Endothelial cell of umbilical vein (primary cell): ENCODE data around the gene SPPL2B. TPM values are rescaled to one million over a fixed set of nuclear protein-coding genes. Genes with fewer than 3 reads are reported as not detected.

ENCODE experiments used
- BruUV-seq: library from RNA; stranded (reverse); fragments of 400-500 nt; replicated peaks from 2 replicates; lab custom pipeline; 2021; lab: Mats Ljungman, UMichigan
- CTCF ChIA-PET: fragments of 300-600, 350-600 bp; sonication (Branson Sonifier 250); formaldehyde crosslinking; loops from one replicate; lab custom pipeline; 2021; ENCODE audit warnings: antibody characterized with exemption, inconsistent platforms; lab: Charles Lee
- POLR2A ChIA-PET: fragments of 300-600, 350-600 bp; sonication (Branson Sonifier 250); formaldehyde crosslinking; loops from one replicate; lab custom pipeline; 2021; ENCODE audit warnings: antibody characterized with exemption, inconsistent platforms; lab: Charles Lee
- DNase-seq: peaks from one replicate; pipeline ENCODE4 v3.0.0-alpha.2; 2011; ENCODE audit warnings: low read depth, low spot score
- FAIRE-seq: peaks from 2 replicates; lab custom pipeline; 2011; peaks lifted over from hg19 to GRCh38; lab: Jason Lieb, UNC
- H2AFZ ChIP-seq: 2 replicates; pipeline ENCODE4 v1.6.0; 2012; ENCODE audit warnings: low read depth, low read length, control low read depth, inconsistent platforms
- H3K27ac ChIP-seq: 2 replicates; pipeline ENCODE4 v1.5.1; 2011; ENCODE audit warnings: low read depth, mild to moderate bottlenecking, control low read depth, low read length, moderate library complexity; ENCODE audit not compliant: insufficient read depth
- H3K27me3 ChIP-seq, 2 experiments: 2 replicates each; pipeline versions ENCODE4 v1.6.0 to v1.6.1; 2011; ENCODE audit warnings: low read length in 2 of 2, mixed read lengths in 1 of 2; ENCODE audit not compliant: control insufficient read depth in 2 of 2, insufficient read depth in 2 of 2
- H3K36me3 ChIP-seq, 2 experiments: 2 replicates in 1 of 2; 3 replicates in 1 of 2; pipeline ENCODE4 v1.5.1; 2011; ENCODE audit warnings: low read length in 2 of 2, mild to moderate bottlenecking in 1 of 2, moderate library complexity in 1 of 2; ENCODE audit not compliant: control insufficient read depth in 2 of 2, insufficient read depth in 2 of 2; ENCODE audit errors: extremely low read depth in 1 of 2
- H3K4me1 ChIP-seq: 3 replicates; pipeline ENCODE4 v1.5.1; 2011; ENCODE audit warnings: mild to moderate bottlenecking, low read length; ENCODE audit not compliant: control insufficient read depth, insufficient read depth; ENCODE audit errors: extremely low read depth
- H3K4me2 ChIP-seq: 2 replicates; pipeline ENCODE4 v1.6.1; 2011; ENCODE audit warnings: low read length, control low read depth, mixed read lengths; ENCODE audit not compliant: insufficient read depth
- H3K4me3 ChIP-seq, 3 experiments: fragments of 200-600 bp in 1 of 3; sonication (generic), shearing (Covaris generic) in 1 of 3; replicated peaks in 1 of 3; 2 replicates each; pipeline ENCODE4 v1.5.1; 2011 to 2016; ENCODE audit warnings: control low read depth in 3 of 3, low read length in 3 of 3, mild to moderate bottlenecking in 2 of 3, inconsistent platforms in 1 of 3, low read depth in 1 of 3, moderate library complexity in 1 of 3; ENCODE audit not compliant: insufficient read depth in 1 of 3
- H3K79me2 ChIP-seq: 2 replicates; pipeline ENCODE4 v1.6.0; 2012; ENCODE audit warnings: low read length, inconsistent platforms; ENCODE audit not compliant: control insufficient read depth, insufficient read depth
- H3K9ac ChIP-seq: replicated peaks from 2 replicates; pipeline ENCODE3; 2011; ENCODE audit warnings: low read length, control low read depth; ENCODE audit not compliant: insufficient read depth; ENCODE audit errors: extremely low read depth
- H3K9me1 ChIP-seq: replicated peaks from 3 replicates; pipeline ENCODE4 v1.6.0; 2011; ENCODE audit warnings: mild to moderate bottlenecking, low read length; ENCODE audit not compliant: control insufficient read depth, insufficient read depth; ENCODE audit errors: extremely low read depth
- H3K9me3 ChIP-seq: replicated peaks from 2 replicates; pipeline ENCODE4 v1.5.1; 2012; ENCODE audit warnings: low read length, inconsistent platforms; ENCODE audit not compliant: control insufficient read depth, insufficient read depth
- H4K20me1 ChIP-seq: replicated peaks from 2 replicates; pipeline ENCODE3; 2011; ENCODE audit warnings: mild to moderate bottlenecking, low read length; ENCODE audit not compliant: control insufficient read depth, insufficient read depth; ENCODE audit errors: extremely low read depth
- CTCF ChIP-seq, 2 donors: IDR thresholded peaks; 1 replicate in 1 of 2; 2 replicates in 1 of 2; pipeline ENCODE4 v1.5.1; 2011; ENCODE audit warnings: low read length in 2 of 2, mild to moderate bottlenecking in 2 of 2, moderate library complexity in 2 of 2, control low read depth in 1 of 2, inconsistent platforms in 1 of 2, low read depth in 1 of 2; ENCODE audit not compliant: insufficient read depth in 1 of 2; ENCODE audit errors: extremely low read depth in 1 of 2
- EZH2 ChIP-seq: IDR thresholded peaks from 2 replicates; pipeline ENCODE4 v1.6.1; 2012; ENCODE audit warnings: borderline replicate concordance, low read depth, mild to moderate bottlenecking, moderate library complexity, low read length, inconsistent platforms; ENCODE audit not compliant: severe bottlenecking
- FOS ChIP-seq: IDR thresholded peaks from 2 replicates; pipeline ENCODE4 v1.6.1; 2011; ENCODE audit warnings: mild to moderate bottlenecking, low read length, moderate library complexity, borderline replicate concordance; ENCODE audit not compliant: insufficient read depth
- GATA2 ChIP-seq: IDR thresholded peaks from 2 replicates; pipeline ENCODE4 v1.7.0; 2011; ENCODE audit warnings: low read depth, mild to moderate bottlenecking, moderate library complexity, mixed read lengths, low read length; ENCODE audit not compliant: insufficient read length, insufficient read depth
- JUN ChIP-seq: IDR thresholded peaks from 2 replicates; pipeline ENCODE4 v1.6.1; 2011; ENCODE audit warnings: borderline replicate concordance, low read depth; ENCODE audit not compliant: insufficient read length, insufficient read depth
- MAX ChIP-seq: IDR thresholded peaks from 2 replicates; pipeline ENCODE4 v1.6.1; 2011; ENCODE audit not compliant: insufficient read depth, insufficient read length
- MYC ChIP-seq: IDR thresholded peaks from one replicate; pipeline ENCODE4 v1.6.1; 2011; ENCODE audit warnings: mild to moderate bottlenecking, low read depth, low read length
- POLR2A ChIP-seq: IDR thresholded peaks from 2 replicates; pipeline ENCODE4 v1.6.1; 2012; ENCODE audit warnings: low read depth, mild to moderate bottlenecking, control low read depth, low read length
- POLR2AphosphoS5 ChIP-seq: IDR thresholded peaks from 2 replicates; pipeline ENCODE4 v1.6.1; 2012; ENCODE audit warnings: low read depth, mild to moderate bottlenecking, control low read depth, low read length, moderate library complexity; ENCODE audit not compliant: insufficient read depth
- dilution Hi-C: fragments of 300-500 bp; cut with MboI; formaldehyde crosslinking; loops from one replicate; pipeline ENCODE4 v1.15.0; 2019; ENCODE audit warnings: low sequenced_read_pairs; ENCODE audit not compliant: extremely low pct_ligation_motif_present
- intact Hi-C: fragments of 100-400 bp; cut with micrococcal nuclease; formaldehyde crosslinking; loops from one replicate; pipeline ENCODE4 v1.10.0; 2022
- polyA plus RNA-seq, 4 experiments: library from polyadenylated mRNA; depleted of rRNA in 3 of 4; stranded (reverse) in 3 of 4; unstranded in 1 of 4; fragments of >200 nt; gene quantifications; 2 replicates each; pipeline versions ENCODE4 v1.2.1 to v1.2.3, GENCODE V29; 2011 to 2012; ENCODE audit warnings: missing spikeins in 1 of 4
- total RNA-seq: library from RNA; stranded (reverse); gene quantifications from 2 replicates; pipeline ENCODE4 v1.2.3, GENCODE V29; 2021

The SPPL2B gene
- total and polyA plus RNA-seq, 2 donors (not counting 3 experiments of a cell fraction or from before 2014, with no cell fraction given) = 60.7 to 62.7 TPM

DNA sequence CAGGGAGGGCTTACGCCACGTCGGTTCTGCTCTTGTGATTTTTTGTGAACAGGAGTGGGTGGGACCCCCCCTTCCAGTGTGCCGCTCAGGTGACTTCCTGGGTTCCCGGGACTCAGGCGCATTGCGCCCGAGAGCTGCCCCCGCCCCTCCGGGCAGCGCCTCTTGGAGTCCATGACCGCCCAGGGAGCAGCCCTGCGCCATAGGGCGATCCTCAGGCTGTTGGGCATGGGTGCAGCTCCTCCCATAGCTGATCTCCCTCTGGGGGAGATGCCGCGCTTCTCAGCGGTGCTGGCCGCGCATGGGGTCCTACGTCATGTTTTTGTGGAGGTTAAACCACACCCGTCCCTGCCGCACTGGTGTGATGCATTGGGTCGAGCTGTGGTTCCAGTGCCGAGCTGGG lies 23.6 kb downstream of the SPPL2B start:
- FAIRE-seq (no peak), DNase-seq (no peak)
- TF ChIP-seq MYC = no peak
- no peak for TF ChIP-seq POLR2A
- TF ChIP-seq GATA2 = no peak
- no peak for TF ChIP-seq FOS
- no peak for TF ChIP-seq POLR2AphosphoS5
- no peak for TF ChIP-seq EZH2
- no peak for TF ChIP-seq MAX
- no peak for TF ChIP-seq CTCF (IDR thresholded peaks at IDR 0.05; ENCODE audit: extremely low read depth in 1 of 2, insufficient read depth in 1 of 2, low read depth in 1 of 2, low read length in 2 of 2)
- TF ChIP-seq JUN = no peak
- no peaks in the 10 kb centered on the region for H4K20me1 ChIP-seq
- no peak overlapping the region for H3K27ac ChIP-seq
- H3K9ac ChIP-seq = no peak overlapping the region
- no peak overlapping the region for H3K4me2 ChIP-seq
- CTCF ChIA-PET = no interaction called here
- H3K4me3 ChIP-seq = no peak overlapping the region
- no peak overlapping the region for H2AFZ ChIP-seq
- peaks cover 0 to 17% of the 10 kb centered on the region in 2 experiments for H3K36me3 ChIP-seq
- H3K27me3 ChIP-seq = no peaks in the 10 kb centered on the region
- BruUV-seq = no TSS peak
- intact Hi-C loops = no loop called here
- POLR2A ChIA-PET = no interaction called here
- dilution Hi-C loops = no loop called here
- no peaks in the 10 kb centered on the region for H3K9me1 ChIP-seq
- H3K4me1 ChIP-seq = no peaks in the 10 kb centered on the region
- no peaks in the 10 kb centered on the region for H3K9me3 ChIP-seq
- no peaks in the 10 kb centered on the region for H3K79me2 ChIP-seq
